NCI-H2196 (cell line): ENCODE results near the gene BCAS3.
"Not testable (repeated sequence)": the region's sequence is repeated elsewhere in the genome, so short reads cannot be mapped to it uniquely, and the experiment has no call there.

Experiments used
- DNase-seq: peaks from one replicate; lab custom pipeline; 2025; ENCODE audit not compliant: unreplicated experiment; lab: John Stamatoyannopoulos, UW

Gene BCAS3

DNA sequence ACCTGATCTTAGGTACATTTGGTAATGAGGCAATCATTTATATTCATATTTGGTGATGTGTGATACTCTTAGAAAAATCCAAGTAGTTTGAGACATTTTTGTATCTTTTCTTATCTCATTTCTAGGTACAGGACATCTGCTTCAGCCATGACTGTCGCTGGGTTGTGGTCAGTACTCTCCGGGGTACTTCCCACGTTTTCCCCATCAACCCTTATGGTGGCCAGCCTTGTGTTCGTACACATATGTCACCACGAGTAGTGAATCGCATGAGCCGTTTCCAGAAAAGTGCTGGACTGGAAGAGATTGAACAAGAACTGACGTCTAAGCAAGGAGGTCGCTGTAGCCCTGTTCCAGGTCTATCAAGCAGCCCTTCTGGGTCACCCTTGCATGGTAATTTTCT, 312.2 kb downstream of the BCAS3 start:
- DNase-seq = no peak

DNA sequence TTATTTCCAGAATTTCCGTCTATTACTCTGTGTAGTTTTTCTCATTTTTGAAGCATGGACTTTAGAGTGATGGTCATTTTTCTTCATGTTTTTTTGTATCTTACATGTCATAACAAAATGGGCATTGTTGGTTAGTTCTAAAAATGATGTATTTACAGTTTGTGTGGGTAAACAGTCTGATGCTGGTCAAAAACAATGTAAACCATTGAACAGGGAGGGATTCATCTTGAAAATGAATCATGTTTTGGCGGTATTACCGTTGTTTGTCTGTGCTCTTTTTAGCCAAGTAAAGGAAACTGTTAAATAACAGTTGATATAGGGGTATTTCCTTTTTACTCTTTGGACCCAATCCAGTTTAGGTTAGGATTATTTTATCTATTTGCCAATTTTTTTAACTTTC, 315.8 kb downstream of the BCAS3 start:
- no peak for DNase-seq

DNA sequence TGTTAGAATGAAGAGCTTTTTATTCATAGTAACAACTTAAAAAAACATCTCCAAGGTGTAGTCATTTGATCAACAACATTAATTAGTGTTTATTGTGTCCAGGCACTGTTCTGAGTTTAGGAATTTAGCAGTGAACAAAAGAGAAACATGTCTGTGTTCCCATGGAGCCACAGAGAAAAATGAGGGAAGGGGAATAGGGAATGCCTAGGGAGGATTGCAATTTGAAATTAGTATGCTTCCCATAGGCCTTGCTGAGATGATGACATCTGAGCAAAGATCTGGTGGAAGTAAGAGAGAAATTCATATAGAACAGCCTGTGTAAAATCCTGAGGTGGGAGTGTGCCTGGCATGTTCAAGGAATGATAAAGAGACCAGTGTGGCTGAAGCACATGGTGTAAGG, 318.0 kb downstream of the BCAS3 start:
- DNase-seq = no peak

DNA sequence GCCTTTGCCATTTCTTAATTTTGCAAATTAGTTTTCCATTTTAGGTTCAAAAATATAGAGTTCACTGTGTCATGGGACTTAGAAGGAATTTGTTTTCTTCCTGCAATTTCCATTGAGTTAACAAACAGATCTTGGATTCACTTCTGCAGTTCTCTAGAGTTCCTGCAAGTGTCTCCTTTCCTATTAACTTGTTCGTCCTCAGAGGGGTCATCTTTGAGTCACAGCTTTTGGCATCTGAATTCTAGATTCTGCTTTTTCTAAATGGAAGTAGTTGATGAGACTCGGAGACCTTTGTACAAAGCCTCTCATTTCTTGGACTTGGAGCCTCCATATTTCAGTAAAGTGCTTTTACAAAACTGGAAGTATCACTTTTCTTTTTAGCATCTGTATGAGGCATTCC, 323.3 kb downstream of the BCAS3 start:
- DNase-seq = no peak

DNA sequence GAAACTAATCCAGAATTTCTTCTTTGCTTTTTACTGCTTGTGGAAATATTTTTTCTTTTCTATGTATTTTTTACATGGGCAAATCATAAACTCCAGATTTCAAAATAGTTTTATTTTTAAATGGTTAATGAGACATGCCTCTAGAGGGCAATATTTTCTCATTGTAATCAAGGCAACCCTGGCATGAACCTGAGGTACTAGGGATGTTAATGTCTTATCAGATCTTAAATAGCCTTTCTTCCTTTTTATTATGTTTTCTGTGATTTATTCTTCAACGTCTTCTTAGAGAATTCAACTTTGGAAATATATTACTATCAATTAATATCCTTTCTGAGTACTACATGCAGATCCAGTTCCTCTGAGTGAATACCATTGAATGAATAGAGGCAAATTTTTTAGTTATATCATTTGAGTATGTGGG, 324.7 kb downstream of the BCAS3 start:
- DNase-seq = peak; percentile 21

DNA sequence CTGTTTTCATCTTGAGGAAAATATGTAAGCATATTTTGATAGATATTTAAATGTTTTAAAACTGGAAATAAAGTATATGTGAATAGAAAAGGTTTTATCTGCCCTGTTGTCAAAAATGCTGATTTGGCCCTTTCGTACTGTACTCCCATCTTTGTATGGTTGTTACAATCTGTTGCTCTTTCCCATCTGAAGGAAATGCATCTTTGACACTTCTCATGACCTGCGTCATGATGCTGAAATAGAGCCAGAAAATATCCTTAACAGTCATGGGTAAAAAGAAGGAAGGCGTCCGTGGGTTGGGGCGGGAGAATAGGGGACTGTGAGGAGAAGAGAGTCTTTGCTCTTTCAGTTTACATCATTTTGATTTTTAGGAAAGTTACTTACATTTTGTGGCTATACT, 327.7 kb downstream of the BCAS3 start:
- DNase-seq = no peak

DNA sequence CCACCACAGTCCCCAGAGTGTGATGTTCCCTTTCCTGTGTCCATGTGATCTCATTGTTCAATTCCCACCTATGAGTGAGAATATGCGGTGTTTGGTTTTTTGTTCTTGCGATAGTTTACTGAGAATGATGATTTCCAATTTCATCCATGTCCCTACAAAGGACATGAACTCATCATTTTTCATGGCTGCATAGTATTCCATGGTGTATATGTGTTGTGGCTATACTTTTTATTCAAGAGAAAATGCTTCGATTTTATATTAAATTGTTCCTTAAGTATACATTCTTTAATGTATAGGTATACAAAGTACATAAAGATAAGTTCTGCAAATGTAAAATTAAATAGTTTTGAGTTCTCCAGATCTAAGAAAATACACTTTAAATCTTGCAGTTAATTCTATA, 328.3 kb downstream of the BCAS3 start:
- DNase-seq = not testable (repeated sequence)

DNA sequence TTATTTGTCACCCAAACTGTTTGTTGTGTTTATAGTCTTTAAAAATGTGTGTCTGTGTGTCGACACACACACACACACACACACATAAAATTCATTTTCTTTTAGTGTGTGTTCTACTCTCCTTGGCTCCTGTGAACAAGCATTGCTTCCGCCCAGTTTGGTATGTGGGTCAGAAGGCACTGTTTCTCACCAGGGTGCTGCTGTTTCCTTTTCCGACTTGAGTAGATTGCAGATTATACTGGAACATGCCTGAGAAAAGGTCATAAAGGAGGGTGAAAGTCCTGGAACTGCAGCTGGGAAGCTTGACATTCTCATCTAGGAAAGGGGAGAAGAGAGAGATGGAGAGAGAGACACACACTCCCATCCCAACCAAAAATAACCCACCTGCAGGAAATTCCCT, 330.3 kb downstream of the BCAS3 start:
- no peak for DNase-seq

DNA sequence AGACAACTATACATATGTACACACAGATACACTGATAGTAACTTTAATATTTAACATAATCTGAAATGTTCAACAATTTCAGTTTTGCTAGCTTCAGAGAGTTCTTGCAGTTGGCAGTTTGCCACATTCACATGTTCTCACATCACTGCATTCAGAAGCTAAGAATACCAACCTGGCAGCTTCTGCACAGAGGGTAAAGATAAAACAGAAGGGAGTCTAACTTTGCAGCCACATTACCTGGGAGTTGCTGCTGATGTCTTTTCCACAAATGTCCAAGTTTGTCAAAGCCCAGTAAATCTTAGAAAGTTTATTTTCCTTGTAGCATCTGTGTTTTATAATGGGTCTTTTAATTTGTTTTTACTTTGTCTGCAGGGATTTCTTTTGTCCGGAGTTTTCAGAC, 332.0 kb downstream of the BCAS3 start:
- DNase-seq = no peak

DNA sequence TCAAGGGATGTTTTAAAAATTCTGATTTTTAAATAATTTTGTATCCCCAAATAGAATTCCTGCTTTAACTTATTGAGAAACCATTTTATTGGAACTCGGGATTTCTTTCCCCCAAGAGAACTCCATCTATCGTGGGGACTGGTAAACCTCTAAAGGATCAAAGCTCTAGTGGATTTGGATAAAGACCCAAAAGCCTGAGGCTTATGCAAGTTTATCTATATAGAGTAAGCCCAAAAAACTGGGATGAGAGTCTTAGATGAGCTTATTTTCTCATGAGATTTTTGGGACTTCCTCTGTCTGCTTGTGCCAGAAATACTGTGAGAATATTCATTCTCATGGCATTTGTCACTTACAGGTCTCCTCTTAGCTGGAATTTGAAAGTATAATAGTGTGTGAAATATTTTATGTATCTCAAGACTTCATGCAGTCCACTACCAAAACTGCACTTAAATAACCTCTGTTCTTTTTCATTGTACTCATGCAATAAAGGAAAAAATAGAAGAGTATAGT, 333.1 kb downstream of the BCAS3 start:
- DNase-seq = no peak

DNA sequence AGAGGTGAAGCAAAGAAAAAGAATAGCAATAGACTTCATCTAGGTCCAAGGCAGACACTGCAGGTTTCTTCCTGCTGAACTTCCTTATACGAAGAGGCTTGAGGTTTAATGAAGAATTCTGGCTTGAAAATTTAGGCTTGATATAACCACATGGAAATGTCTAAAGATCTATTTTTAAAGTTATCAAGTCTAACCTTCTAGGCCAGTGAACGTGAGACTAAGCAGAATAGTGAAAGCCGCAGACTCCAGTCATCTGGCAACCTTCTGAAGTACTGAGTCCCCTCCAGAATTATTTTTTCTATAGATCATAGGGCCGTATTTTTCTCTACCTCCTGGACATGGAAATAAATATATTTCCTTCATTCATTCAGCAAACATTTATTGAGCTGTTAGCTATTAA, 333.6 kb downstream of the BCAS3 start:
- DNase-seq = no peak

DNA sequence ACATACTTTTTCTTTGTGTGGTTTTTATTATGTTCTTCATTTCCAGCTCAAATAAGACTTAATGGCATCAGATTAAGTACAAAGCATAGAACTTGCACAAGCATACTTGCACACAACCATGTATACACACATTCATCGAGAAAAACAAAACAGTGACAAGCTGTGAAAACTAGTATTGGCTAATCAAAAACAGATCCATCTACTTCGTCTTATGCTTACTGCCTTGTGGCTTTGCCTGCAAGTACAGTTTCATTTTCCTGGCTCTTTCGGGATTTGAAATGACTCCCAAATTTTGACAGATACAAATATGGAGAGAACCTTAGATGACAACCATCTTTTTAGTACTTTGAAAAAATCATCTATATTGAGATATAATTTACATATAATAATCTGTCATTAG, 338.3 kb downstream of the BCAS3 start:
- no peak for DNase-seq

DNA sequence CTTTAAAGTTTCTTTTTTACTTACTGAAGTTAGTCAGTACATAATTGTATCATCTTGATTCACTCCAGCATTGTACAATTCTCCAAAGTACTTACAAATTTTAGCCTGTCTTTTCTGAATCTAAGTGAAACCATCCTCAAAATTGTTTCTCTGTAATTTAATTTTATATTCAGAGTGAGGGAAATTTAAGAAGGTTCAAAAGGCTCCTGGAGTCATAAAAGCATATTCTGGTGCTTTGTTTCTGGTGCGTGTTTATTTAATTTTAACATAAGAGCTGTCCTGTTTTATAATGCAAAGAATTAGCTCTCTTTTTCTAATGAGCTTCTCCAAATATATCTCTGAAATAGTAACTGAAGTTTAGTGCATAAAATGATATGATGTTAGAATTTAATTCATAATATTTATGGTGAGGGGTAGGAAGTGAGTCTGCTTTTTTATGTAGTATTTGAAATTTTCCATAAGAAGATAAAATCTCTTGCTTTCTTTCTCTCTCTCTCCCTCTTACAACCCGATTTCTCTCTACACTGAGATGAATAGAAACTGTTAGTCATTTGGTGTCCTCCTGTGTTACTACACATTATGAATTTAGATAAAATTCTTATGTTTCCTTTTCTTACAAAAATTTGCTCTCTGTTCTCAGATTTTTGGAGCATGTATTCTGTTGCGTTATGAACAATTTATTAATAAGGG, 339.8 kb downstream of the BCAS3 start:
- no peak for DNase-seq

DNA sequence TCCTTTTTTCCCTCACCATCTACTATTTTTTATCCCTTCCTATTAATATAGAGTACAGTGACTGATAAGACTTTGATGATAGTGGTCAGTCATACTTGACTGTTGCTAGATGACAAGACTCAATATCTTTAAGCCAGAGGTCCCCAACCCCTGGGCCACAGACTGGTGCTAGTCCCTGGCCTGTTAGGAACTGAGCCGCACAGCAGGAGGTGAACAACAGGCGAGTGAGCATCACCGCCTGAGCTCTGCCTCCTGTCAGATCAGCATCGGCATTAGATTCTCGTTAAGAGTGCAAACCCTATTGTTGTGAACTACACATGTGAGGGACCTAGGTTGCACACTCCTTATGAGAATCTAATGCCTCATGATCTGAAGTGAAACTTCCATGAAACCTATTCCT, 341.3 kb downstream of the BCAS3 start:
- no peak for DNase-seq

DNA sequence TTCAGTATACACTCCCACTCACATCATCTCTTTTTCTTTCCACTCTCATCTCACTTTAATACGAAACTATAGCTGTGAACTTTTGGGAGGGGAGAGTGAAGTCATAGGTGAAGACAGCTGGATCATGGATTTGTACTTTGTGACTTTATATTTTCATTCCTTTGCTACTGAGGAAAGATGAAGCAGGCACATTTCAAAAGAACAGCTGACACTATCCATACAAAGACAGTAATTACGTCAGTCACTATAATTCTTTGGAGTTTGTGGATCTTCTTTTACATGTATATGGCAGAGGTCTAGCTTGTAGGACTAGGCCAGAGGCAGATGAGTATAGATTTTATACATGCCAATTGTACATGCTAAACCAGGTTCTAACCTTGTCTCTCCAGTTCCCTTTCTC, 346.3 kb downstream of the BCAS3 start:
- DNase-seq = no peak

DNA sequence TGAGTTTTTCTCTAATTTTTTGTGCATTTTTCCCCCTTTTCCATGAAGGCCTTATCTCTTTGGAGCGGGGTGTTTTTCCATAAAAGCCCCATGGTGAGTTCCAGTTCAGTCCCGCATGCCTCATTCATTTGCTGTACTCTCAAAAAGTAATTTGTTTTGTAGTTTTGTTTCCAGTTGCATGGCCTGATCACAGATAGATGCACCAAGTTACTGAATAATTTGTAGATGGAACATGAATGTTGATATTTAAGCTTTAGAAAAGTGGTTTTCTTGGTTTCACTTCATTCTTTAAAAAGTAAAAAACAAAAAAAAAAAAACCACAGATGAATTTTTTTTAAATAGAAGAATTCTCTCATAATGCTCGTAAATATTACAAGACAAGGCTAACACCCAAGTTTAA, 349.2 kb downstream of the BCAS3 start:
- no peak for DNase-seq

DNA sequence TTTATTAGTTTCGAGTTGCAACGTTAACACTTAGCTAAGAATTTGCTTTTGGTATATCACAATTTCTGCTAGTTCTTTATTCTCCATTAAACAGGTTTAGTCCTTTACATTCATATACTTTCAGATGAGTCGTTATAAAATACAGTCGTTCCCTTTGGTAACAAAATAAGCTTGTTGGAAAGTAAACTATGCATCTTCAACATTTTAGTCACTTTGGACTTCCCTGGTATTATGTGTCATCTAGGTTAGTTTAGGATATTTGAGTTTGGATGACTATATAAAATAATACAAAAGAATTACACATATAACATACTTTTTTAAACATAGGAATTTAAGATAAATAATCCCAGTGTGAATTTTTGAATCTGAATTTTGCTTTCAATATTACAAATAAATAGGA, 351.5 kb downstream of the BCAS3 start:
- DNase-seq = no peak

DNA sequence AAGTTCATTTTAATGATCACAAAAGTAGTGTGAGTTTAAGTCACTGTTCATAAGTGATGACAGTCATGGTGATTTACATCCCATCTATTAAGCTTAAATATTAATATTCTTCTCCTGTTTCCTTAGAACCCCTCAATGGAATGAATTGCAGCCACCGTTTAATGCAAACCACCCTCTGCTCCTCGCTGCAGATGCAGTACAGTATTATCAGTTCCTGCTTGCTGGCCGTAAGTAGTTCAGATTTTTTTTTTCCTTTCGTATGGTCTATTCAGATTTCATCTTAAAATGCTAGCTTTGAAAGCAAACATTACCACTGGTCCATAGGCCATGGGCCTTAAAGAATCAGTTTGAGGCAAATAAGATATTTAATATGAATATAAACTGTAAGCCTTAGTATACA, 363.0 kb downstream of the BCAS3 start:
- no peak for DNase-seq

DNA sequence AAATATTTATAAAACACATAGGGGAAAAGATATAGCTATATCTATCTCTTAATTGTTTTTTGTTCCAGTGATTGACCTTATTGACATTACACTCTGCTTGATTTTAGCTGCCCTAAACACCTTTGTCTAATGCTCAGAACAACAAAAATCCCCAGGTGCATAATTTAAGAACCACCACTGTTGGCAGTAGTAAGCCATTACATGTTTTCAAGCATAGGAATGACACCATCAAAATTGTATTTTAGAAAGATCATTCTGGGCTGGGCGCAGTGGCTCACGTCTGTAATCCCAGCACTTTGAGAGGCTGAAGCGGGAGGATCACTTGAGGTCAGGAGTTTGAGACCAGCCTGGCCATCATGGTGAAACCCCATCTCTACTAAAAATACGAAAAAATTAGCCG, 364.7 kb downstream of the BCAS3 start:
- not testable (repeated sequence) for DNase-seq

DNA sequence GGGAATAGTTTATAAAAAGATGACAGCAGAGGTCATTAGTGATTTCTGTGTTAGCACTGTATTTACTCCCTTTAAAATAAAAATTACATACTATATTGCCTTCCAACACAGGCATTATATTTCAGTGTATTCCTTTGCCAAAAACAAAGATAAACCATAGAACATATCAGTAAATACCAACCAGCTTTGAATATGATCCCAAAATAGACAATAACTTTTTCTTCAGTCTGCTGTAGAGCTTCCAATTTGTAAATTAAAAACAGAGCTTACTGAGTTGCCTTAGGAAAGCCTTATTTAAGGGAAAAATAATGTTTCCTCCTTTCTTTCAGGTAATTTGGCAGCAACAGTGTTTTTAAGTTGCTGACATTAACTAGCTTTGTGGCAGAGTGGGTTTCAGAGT, 369.9 kb downstream of the BCAS3 start:
- DNase-seq = no peak

DNA sequence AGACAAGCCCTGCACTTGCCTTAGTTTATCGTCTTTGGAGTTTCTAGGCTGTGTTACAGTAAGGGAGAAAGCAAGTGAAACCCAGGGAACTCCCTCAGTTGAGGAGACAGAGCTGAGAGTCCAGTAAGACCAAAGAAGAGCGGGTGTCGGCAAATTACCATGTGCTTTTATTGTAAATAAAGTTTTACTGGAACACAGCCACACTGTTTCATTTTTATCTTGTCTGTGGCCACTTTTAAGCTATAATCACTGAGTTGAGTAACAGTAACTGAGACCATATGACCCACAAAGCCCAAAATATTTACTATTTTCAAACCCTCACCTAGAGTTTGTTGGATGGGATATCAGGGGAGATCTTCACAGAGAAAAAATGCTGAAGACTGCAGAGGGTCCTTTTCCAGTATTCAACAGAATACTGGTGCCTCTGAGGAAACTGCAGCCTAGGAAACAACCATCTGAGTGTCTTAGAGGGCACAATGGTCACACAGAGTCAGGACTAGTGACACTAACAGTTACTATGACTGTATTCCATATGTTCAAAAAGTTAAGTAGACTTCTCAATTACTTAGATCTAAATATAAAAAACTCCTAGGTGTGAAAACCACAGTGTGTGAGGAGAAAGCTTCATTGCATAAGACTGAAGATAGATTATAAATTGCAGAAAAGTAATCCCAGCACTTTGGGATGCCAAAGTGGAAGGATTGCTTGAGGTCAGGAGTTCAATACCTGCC, 370.9 kb downstream of the BCAS3 start:
- no peak for DNase-seq

DNA sequence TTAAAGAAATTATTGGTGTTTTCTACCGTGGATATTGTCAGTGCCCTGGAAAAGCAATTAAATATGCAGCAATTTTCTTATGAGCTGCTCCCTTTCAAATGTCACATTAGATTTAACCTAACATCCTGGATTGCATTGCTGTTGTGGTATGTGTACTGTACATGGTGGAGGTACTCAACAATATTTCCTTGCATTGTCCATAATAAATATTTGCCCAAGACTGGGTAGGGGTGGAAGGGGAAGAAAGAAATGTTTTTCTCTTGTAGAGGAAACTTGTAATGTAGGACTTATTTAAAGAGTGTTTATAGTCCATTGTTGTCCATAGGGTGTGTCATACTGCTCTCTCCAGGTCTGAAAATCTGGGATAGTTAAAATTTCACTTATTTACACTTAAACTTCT, 375.8 kb downstream of the BCAS3 start:
- no peak for DNase-seq

DNA sequence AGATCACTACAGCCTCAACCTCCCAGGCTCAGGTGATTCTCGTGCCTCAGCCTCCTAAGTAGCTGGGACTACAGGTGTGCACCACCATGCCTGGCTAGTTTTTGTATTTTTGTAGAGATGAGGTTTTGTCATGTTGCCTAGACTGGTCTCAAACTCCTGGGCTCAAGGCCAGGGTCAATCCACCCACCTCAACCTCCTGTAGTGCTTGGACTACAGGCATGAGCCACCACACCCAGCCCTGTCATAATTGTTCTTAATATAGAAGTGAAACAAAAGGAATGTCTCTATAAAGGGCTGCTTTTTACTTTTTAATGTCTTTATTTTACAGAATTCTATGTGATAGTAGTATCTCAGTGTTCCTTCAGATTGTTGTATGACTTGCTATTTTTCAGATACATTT, 376.8 kb downstream of the BCAS3 start:
- no peak for DNase-seq
